ENCODE measurements around the gene CLDN25.

The CLDN25 gene

GRCh38 chr11:113806406-113806805 lies 26.8 kb downstream of the CLDN25 start:
- DNase-seq (ENCODE audit: low read depth, low spot score) = peak; percentile 33
- H3K4me3 ChIP-seq (ENCODE audit: insufficient read length, low read depth) = no peak overlapping the region
- no peaks in the 10 kb centered on the region for H3K27me3 ChIP-seq (ENCODE audit: insufficient read depth, insufficient read length)
- TF ChIP-seq SUZ12 (IDR thresholded peaks at IDR 0.05; ENCODE audit: extremely low read depth, insufficient read depth, insufficient read length) (no peak), ZNF274 (IDR thresholded peaks at IDR 0.05; ENCODE audit: low read depth, low read length) (no peak), YY1 (IDR thresholded peaks at IDR 0.05; ENCODE audit: insufficient read depth, insufficient read length) (no peak)
- H3K9ac ChIP-seq (ENCODE audit: insufficient read length, low read depth) = no peak overlapping the region
- H3K4me1 ChIP-seq (ENCODE audit: insufficient read depth, insufficient read length) = no peaks in the 10 kb centered on the region
- no peaks in the 10 kb centered on the region for H3K9me3 ChIP-seq (ENCODE audit: insufficient read depth, low read length)
- H3K36me3 ChIP-seq (ENCODE audit: insufficient read depth, insufficient read length, low read length) = peaks cover 78% of the 10 kb centered on the region

- no peaks in the 10 kb centered on the region for H3K27me3 ChIP-seq (ENCODE audit: insufficient read depth, insufficient read length)
- no peaks in the 10 kb centered on the region for H3K4me1 ChIP-seq (ENCODE audit: insufficient read depth, insufficient read length)
- no peak overlapping the region for H3K9ac ChIP-seq (ENCODE audit: insufficient read length, low read depth)
- H3K4me3 ChIP-seq (ENCODE audit: insufficient read length, low read depth) = no peak overlapping the region
- TF ChIP-seq SUZ12 (IDR thresholded peaks at IDR 0.05; ENCODE audit: extremely low read depth, insufficient read depth, insufficient read length) = no peak
- no peak for TF ChIP-seq ZNF274 (IDR thresholded peaks at IDR 0.05; ENCODE audit: low read depth, low read length)
- TF ChIP-seq YY1 (IDR thresholded peaks at IDR 0.05; ENCODE audit: insufficient read depth, insufficient read length) = no peak
- H3K9me3 ChIP-seq (ENCODE audit: insufficient read depth, low read length) = no peaks in the 10 kb centered on the region
- DNase-seq (ENCODE audit: low read depth, low spot score) = no peak
- H3K36me3 ChIP-seq (ENCODE audit: insufficient read depth, insufficient read length, low read length) = peaks cover 72% of the 10 kb centered on the region
Measured at GRCh38 chr11:113808931-113809330, 29.3 kb downstream of the CLDN25 start.

DNA sequence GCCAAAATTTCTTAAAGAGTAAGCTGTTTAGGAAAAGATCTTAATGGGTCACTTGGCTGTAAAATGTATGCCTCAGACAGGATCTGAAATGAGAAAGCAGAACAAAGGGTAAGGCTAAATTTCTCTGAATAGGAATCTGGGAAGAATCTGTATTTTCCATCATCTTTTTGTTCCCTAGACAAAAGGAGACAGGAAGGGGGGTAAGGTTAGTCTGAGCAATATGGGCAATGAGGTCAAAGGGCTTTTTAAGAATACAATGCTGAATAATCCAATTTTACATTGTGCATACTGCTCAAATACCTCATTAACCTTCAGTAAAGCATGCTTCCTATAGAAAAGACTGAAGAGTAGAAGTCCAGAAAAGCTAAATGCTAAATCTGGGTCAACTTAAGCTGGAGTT lies 34.6 kb downstream of the CLDN25 start:
- Histone ChIP-seq H3K4me3 (ENCODE audit: insufficient read length, low read depth) (no peak overlapping the region), H3K27me3 (ENCODE audit: insufficient read depth, insufficient read length) (no peaks in the 10 kb centered on the region), H3K9me3 (ENCODE audit: insufficient read depth, low read length) (no peaks in the 10 kb centered on the region), H3K4me1 (ENCODE audit: insufficient read depth, insufficient read length) (no peaks in the 10 kb centered on the region), H3K9ac (ENCODE audit: insufficient read length, low read depth) (no peak overlapping the region), H3K36me3 (ENCODE audit: insufficient read depth, insufficient read length, low read length) (peaks cover 61% of the 10 kb centered on the region)
- no peak for DNase-seq (ENCODE audit: low read depth, low spot score)
- TF ChIP-seq ZNF274 (IDR thresholded peaks at IDR 0.05; ENCODE audit: low read depth, low read length) (no peak), YY1 (IDR thresholded peaks at IDR 0.05; ENCODE audit: insufficient read depth, insufficient read length) (no peak), SUZ12 (IDR thresholded peaks at IDR 0.05; ENCODE audit: extremely low read depth, insufficient read depth, insufficient read length) (no peak)

- H3K27me3 ChIP-seq (ENCODE audit: insufficient read depth, insufficient read length) = no peaks in the 10 kb centered on the region
- H3K9me3 ChIP-seq (ENCODE audit: insufficient read depth, low read length) = no peaks in the 10 kb centered on the region
- no peak overlapping the region for H3K4me3 ChIP-seq (ENCODE audit: insufficient read length, low read depth)
- TF ChIP-seq YY1 (IDR thresholded peaks at IDR 0.05; ENCODE audit: insufficient read depth, insufficient read length) (no peak), ZNF274 (IDR thresholded peaks at IDR 0.05; ENCODE audit: low read depth, low read length) (no peak), SUZ12 (IDR thresholded peaks at IDR 0.05; ENCODE audit: extremely low read depth, insufficient read depth, insufficient read length) (no peak)
- H3K9ac ChIP-seq (ENCODE audit: insufficient read length, low read depth) = no peak overlapping the region
- no peak for DNase-seq (ENCODE audit: low read depth, low spot score)
- peaks cover 63% of the 10 kb centered on the region for H3K36me3 ChIP-seq (ENCODE audit: insufficient read depth, insufficient read length, low read length)
- H3K4me1 ChIP-seq (ENCODE audit: insufficient read depth, insufficient read length) = no peaks in the 10 kb centered on the region
Measured at GRCh38 chr11:113817162-113817561, 37.6 kb downstream of the CLDN25 start.

DNA sequence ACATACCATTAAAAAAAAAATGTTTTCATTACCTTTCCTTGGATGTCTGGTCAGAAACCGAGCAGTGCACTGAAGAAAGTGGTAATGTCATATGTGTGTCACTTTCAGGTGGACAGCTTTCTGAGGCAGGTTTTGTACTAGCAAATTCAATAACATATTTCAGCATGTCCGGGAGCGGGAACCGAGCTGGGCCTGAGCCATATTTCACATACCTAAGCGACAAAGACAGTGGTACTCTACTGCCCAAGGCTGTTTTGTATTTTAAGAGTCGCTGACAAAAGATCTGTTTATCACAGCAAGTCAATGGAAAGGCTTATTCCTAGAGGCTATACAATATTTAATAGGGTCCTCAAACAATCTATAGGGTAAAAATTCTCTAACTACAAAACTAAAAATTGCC lies 38.0 kb downstream of the CLDN25 start:
- Histone ChIP-seq H3K36me3 (ENCODE audit: insufficient read depth, insufficient read length, low read length) (peaks cover 65% of the 10 kb centered on the region), H3K9ac (ENCODE audit: insufficient read length, low read depth) (no peak overlapping the region), H3K27me3 (ENCODE audit: insufficient read depth, insufficient read length) (no peaks in the 10 kb centered on the region), H3K4me1 (ENCODE audit: insufficient read depth, insufficient read length) (no peaks in the 10 kb centered on the region), H3K9me3 (ENCODE audit: insufficient read depth, low read length) (no peaks in the 10 kb centered on the region), H3K4me3 (ENCODE audit: insufficient read length, low read depth) (no peak overlapping the region)
- TF ChIP-seq ZNF274 (IDR thresholded peaks at IDR 0.05; ENCODE audit: low read depth, low read length) = no peak
- TF ChIP-seq YY1 (IDR thresholded peaks at IDR 0.05; ENCODE audit: insufficient read depth, insufficient read length) = no peak
- TF ChIP-seq SUZ12 (IDR thresholded peaks at IDR 0.05; ENCODE audit: extremely low read depth, insufficient read depth, insufficient read length) = no peak
- DNase-seq (ENCODE audit: low read depth, low spot score) = no peak

DNA sequence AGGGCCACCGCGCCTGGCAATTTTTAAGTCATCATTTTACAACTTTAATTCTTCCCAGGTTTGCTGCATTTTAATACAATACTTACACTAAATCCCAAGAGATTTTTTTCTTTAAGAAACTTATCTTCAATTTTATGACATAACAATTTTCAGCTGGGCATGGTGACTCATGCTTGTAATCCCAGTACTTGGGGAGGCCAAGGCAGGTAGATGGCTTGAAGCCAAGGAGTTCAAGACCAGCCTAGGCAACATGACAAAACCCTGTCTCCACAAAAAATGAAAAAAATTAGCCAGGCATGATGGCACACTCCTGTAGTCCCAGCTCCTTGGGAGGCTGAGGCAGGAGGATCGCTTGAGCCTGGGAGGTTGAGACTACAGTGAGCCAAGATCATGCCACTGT lies 38.8 kb downstream of the CLDN25 start:
- Histone ChIP-seq H3K27me3 (ENCODE audit: insufficient read depth, insufficient read length) (no peaks in the 10 kb centered on the region), H3K9me3 (ENCODE audit: insufficient read depth, low read length) (no peaks in the 10 kb centered on the region), H3K36me3 (ENCODE audit: insufficient read depth, insufficient read length, low read length) (peaks cover 68% of the 10 kb centered on the region), H3K4me3 (ENCODE audit: insufficient read length, low read depth) (no peak overlapping the region), H3K9ac (ENCODE audit: insufficient read length, low read depth) (no peak overlapping the region), H3K4me1 (ENCODE audit: insufficient read depth, insufficient read length) (no peaks in the 10 kb centered on the region)
- no peak for TF ChIP-seq SUZ12 (IDR thresholded peaks at IDR 0.05; ENCODE audit: extremely low read depth, insufficient read depth, insufficient read length)
- no peak for DNase-seq (ENCODE audit: low read depth, low spot score)

DNA sequence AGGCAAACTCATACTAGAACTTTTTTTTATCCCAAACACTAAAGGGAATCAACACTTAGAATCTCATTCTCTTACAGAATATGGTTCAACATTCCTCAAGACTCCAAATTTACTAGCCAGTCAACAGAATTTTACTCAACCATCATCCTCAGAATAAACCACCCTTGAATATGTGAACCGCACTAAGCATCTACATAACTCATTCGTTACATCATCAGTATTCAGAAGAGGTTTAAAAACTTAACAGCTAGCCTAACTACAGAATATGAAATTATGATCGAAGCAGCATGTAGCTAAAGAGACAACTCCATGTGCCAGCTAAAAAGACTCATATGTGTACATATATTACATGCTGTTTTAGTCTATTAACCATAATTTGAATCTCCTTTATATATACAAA lies 47.9 kb downstream of the CLDN25 start:
- Histone ChIP-seq H3K9ac (ENCODE audit: insufficient read length, low read depth) (no peak overlapping the region), H3K9me3 (ENCODE audit: insufficient read depth, low read length) (no peaks in the 10 kb centered on the region; the same call in 1 of the 2 replicates), H3K4me1 (ENCODE audit: insufficient read depth, insufficient read length) (no peaks in the 10 kb centered on the region), H3K4me3 (ENCODE audit: insufficient read length, low read depth) (no peak overlapping the region), H3K36me3 (ENCODE audit: insufficient read depth, insufficient read length, low read length) (peaks cover 60% of the 10 kb centered on the region), H3K27me3 (ENCODE audit: insufficient read depth, insufficient read length) (no peaks in the 10 kb centered on the region)
- no peak for TF ChIP-seq SUZ12 (IDR thresholded peaks at IDR 0.05; ENCODE audit: extremely low read depth, insufficient read depth, insufficient read length)
- no peak for TF ChIP-seq ZNF274 (IDR thresholded peaks at IDR 0.05; ENCODE audit: low read depth, low read length)
- TF ChIP-seq YY1 (IDR thresholded peaks at IDR 0.05; ENCODE audit: insufficient read depth, insufficient read length) = no peak
- no peak for DNase-seq (ENCODE audit: low read depth, low spot score)

GRCh38 chr11:113828191-113828590 lies 48.6 kb downstream of the CLDN25 start:
- TF ChIP-seq YY1 (IDR thresholded peaks at IDR 0.05; ENCODE audit: insufficient read depth, insufficient read length) (no peak), SUZ12 (IDR thresholded peaks at IDR 0.05; ENCODE audit: extremely low read depth, insufficient read depth, insufficient read length) (no peak), ZNF274 (IDR thresholded peaks at IDR 0.05; ENCODE audit: low read depth, low read length) (no peak)
- H3K4me1 ChIP-seq (ENCODE audit: insufficient read depth, insufficient read length) = no peaks in the 10 kb centered on the region
- no peaks in the 10 kb centered on the region for H3K27me3 ChIP-seq (ENCODE audit: insufficient read depth, insufficient read length)
- peaks cover 60% of the 10 kb centered on the region for H3K36me3 ChIP-seq (ENCODE audit: insufficient read depth, insufficient read length, low read length)
- H3K9ac ChIP-seq (ENCODE audit: insufficient read length, low read depth) = no peak overlapping the region
- H3K4me3 ChIP-seq (ENCODE audit: insufficient read length, low read depth) = no peak overlapping the region
- DNase-seq (ENCODE audit: low read depth, low spot score) = no peak
- no peaks in the 10 kb centered on the region; the same call in 1 of the 2 replicates for H3K9me3 ChIP-seq (ENCODE audit: insufficient read depth, low read length)
